Hindlimb muscle (tissue), 1 donor: Measurements from ENCODE around the gene NCAPD3. TPM values are rescaled to one million over a fixed set of nuclear protein-coding genes. Genes with fewer than 3 reads are reported as not detected.
"Not testable (repeated sequence)": the region's sequence is repeated elsewhere in the genome, so short reads cannot be mapped to it uniquely, and the experiment has no call there.

Experiments used
- DNase-seq: peaks from one replicate; pipeline ENCODE4 v3.0.0-alpha.2; 2013
- polyA plus RNA-seq: library from polyadenylated mRNA; unstranded; fragments of 120-200 nt; gene quantifications from one replicate; pipeline ENCODE4 v1.2.1, GENCODE V29; 2013; ENCODE audit not compliant: insufficient read length

NCAPD3 gene, protein sequence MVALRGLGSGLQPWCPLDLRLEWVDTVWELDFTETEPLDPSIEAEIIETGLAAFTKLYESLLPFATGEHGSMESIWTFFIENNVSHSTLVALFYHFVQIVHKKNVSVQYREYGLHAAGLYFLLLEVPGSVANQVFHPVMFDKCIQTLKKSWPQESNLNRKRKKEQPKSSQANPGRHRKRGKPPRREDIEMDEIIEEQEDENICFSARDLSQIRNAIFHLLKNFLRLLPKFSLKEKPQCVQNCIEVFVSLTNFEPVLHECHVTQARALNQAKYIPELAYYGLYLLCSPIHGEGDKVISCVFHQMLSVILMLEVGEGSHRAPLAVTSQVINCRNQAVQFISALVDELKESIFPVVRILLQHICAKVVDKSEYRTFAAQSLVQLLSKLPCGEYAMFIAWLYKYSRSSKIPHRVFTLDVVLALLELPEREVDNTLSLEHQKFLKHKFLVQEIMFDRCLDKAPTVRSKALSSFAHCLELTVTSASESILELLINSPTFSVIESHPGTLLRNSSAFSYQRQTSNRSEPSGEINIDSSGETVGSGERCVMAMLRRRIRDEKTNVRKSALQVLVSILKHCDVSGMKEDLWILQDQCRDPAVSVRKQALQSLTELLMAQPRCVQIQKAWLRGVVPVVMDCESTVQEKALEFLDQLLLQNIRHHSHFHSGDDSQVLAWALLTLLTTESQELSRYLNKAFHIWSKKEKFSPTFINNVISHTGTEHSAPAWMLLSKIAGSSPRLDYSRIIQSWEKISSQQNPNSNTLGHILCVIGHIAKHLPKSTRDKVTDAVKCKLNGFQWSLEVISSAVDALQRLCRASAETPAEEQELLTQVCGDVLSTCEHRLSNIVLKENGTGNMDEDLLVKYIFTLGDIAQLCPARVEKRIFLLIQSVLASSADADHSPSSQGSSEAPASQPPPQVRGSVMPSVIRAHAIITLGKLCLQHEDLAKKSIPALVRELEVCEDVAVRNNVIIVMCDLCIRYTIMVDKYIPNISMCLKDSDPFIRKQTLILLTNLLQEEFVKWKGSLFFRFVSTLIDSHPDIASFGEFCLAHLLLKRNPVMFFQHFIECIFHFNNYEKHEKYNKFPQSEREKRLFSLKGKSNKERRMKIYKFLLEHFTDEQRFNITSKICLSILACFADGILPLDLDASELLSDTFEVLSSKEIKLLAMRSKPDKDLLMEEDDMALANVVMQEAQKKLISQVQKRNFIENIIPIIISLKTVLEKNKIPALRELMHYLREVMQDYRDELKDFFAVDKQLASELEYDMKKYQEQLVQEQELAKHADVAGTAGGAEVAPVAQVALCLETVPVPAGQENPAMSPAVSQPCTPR (N-terminal part only)
- polyA plus RNA-seq: 13.9 TPM

GRCh38 chr11:134223836-134224709 is at the start of gene NCAPD3, which contains the start of gene VPS26B:
Gene NCAPD3, minus strand, starts transcription at chr11:134223967. Its CDS starts 41 bp downstream, at chr11:134223926.
Gene VPS26B, plus strand, starts transcription at chr11:134224671. Its CDS starts 452 bp downstream, at chr11:134225123.
- peak; percentile 98 for DNase-seq

DNA sequence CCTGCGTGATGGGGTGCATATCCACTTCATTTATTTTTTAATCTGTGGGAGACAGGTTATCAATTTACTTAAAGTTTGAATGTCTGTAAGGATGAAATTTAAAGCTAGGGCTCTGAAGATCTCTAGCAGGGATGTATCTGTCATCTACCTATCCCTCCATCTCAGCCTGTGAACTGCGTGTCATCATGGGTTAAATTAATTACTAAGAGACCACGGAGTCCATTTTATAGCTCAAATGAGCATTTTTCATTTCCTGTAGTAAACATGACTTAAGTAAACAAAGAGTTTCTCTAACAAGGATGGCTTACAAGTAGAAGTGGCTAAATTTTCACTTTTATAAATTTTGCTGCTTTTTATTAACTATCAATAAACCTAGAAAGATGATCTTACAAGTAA is 49.5 kb upstream of the NCAPD3 start:
- DNase-seq: no peak

- no peak for DNase-seq
Measured at GRCh38 chr11:134272381-134273316, 48.9 kb upstream of the NCAPD3 start.

GRCh38 chr11:134271978-134272377 is 48.2 kb upstream of the NCAPD3 start:
- no peak for DNase-seq

- no peak for DNase-seq
Measured at GRCh38 chr11:134270250-134270714, 46.5 kb upstream of the NCAPD3 start.

DNA sequence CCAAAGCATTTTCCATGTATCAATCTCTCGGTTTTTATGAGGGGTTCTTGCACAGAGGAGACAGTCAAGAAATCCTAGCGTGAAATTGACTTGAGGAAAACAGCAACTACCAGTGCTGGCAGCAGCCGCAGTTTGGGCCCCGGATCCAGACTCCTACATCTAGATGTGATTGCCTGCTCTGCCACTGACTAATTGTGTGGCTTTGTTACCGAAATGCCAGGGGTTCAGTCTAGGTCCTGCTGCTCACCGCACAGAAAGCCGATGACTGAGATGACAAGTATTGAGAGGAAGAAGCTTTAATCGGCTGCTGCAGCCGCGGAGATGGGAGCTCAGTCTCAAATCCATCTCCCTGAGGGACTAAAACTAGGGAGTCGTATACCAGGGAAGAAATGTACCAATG is 44.2 kb upstream of the NCAPD3 start:
- DNase-seq: no peak

DNA sequence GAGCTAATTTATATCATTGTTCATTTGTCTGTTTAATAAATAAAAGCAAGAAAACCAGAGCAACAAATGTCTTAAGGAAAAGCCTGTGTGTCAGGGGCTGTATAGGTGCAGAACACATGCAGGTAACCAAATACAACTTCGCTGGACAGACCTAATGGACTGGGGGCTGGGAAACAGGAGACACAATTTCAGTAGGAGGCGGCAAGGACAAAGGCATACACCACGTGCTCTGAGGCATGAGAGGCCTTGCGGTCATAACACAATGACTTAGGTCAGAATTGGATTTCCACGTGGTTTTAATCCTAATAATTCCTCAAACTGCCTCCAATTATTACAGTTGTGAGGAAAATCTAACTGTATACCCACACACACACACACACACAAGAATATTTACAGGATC is 43.7 kb upstream of the NCAPD3 start:
- DNase-seq: no peak

DNA sequence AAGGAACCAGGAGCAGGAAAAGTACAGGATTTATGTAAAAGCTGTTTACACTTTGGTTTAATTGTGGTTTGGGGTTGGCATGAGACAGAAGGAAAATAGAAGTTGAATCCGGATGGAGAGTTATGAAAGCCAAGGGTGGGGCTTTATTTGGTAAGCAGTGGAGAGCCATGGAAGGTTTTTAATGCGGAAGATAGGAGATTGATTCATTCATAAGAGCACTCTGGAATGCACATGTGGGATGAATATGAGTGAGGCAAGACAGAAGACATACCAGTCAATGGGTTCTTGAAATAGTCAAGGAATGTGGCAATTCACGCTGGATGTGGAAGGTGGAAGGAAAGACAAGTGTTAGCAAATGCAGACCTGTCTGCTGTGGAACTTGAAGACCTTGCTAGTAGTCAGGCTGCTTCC is 43.1 kb upstream of the NCAPD3 start:
- DNase-seq: no peak

DNA sequence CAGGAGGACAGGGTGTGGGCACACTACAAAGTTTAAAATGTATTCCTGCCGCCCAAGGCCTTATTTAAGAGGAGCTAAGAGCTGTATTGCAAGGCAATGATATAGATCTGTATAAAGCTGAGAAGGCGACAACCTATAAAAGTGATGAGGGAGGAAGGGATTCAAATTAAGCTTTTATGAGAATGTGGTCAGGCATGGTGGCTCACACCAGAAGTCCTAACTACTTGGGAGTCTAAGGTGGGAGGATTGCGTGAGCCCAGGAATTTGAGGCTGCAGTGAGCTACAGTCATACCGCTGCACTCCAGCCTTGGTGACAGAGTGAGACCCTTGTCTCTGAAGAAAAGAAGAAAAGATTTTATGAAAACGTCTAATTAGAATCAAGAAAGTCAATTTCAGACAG is 42.7 kb upstream of the NCAPD3 start:
- DNase-seq: no peak

DNA sequence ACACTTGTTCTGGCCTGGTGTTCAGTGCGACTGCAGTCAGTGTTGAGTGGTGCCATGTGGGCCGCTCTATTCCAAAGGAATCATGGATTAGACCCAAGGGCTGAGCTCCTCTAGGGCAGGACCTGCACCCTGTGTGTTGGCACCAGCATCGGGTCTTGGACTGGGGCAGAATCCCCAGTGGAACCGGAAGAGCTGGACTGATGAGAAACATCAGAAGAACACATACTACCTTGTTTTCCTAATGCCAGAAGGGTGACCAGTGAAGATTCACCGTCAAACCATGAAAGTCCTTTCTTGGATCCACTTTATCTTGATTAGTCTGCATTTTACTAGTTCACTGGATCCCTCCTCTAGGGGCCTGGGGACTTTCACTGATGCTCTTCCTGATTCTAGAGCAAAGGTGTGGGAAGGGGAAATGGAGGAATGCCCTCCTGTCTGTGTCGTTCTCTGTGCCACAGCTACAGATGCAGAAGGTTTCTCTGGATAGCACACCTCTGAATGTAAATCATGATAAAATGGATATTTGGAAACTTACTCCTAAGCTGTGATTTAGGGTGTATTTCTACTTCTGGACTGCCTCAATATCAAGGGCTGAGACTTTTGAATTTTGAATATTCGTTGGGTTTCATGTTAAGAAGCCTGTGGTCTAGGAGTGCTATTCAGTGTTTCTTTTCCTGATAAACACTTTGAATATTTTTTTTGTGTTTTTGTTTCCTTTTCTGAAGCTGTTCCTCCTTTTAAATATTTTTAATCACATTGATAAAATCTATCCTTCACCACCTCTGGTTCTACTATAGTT is 41.4 kb upstream of the NCAPD3 start:
- no peak for DNase-seq

DNA sequence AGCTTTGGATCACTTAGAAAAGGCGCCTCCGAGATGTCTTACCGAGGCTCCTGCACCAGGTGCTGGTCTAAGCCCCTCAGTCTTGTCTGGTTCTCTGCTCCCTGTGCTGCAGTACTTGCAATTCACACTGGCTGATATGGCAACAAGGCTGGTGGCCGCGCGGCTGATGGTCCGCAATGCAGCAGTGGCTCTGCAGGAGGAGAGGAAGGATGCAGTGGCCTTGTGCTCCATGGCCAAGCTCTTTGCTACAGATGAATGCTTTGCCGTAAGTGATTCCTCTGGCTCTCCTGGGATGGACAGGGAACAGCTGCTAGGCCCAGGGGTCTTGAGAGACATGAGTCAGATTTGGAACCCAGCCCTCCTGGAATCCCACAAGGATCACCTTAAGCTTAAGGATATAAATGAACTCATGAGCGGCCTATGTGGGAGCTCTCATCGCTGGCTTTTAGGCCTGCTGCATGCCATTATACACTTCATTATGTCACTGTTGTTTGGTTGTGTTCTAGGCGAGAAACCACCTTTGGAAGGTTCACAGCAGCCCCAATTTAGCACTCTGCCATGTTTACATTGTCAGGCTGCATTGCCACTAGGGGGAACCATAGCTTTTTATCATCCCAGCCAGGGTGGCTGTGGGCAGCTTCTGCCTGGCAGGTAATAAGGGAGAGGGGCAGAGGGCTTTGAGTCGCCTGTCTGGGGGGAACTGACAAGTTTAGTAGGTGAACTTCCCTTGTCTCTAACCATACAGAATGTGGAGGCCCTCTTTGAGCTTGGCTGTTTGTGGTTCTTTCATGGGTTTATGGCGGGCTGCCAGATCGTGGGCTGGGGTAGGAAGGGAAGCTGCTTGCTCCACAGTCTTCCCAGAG is 38.1 kb upstream of the NCAPD3 start:
- no peak for DNase-seq

DNA sequence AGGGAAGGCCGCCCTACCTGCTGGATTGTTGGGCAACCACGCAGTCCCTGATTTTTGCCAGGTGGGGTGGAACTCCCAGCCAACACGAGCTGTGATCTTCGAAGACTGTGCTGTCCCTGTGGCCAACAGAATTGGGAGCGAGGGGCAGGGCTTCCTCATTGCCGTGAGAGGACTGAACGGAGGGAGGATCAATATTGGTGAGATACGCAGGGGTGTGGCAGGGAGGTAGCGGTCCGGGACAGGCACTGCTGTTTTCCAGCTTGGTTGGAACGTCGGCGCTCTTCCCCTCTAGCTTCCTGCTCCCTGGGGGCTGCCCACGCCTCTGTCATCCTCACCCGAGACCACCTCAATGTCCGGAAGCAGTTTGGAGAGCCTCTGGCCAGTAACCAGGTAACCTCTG is 37.2 kb upstream of the NCAPD3 start:
- no peak for DNase-seq

DNA sequence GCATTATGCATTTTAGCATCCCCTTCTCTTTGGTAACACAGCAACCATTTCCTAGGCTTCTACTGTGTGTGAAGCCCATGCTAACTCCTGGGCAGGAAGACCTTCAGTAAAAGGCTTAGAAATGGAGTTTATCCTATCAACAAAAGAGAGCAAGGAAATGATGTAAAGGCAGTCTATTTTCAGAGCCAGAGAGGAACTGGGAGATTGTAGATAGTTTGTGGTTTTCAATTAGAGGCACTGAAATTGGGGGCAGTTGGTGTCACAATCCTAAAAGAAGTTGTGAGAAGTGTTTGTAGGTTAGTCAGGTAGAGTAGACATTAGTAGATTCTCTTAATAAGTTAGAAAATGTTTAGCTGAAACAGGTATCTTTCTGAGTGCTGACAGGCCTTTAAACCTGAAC is 36.7 kb upstream of the NCAPD3 start:
- no peak for DNase-seq

- DNase-seq: no peak
Measured at GRCh38 chr11:134258577-134258976, 34.8 kb upstream of the NCAPD3 start.

- no peak for DNase-seq
Measured at GRCh38 chr11:134257101-134257500, 33.3 kb upstream of the NCAPD3 start.

GRCh38 chr11:134255184-134255561 is 31.4 kb upstream of the NCAPD3 start:
- DNase-seq: not testable (repeated sequence)

DNA sequence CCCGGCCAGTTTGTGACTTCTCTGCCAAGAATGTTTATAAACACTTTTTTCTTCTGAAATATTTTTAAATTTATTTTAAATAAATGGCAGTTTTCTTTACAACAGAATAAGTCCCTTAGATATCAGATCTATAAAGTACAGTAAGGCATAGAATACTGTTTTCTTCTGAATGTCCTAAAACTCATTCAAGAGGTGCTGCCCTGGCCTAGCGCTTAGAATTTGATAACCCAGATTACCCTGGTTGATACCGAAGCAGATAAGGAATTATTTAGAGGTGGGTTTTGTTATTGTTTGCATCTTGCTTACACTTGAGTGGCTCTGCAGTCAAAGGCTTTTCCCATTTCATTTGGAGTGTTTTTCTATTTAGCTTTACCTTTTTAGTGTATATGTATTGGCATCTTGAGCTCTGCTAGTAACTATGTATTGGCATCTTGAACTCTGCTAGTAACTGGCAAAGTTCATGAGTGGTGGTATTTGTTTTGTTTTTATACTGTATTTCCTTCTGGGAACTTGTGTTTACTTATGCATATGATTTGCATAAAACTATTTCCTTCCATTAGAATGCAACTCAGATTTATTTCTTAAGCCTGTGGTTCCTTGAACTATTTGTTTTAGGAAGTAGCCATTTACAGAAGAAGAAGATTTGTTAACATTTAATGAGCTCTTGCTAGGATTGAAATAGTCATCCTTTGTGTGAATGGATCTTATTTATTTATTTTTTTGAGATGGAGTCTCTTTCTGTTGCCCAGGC is 30.8 kb upstream of the NCAPD3 start:
- no peak for DNase-seq
